Measurements from ENCODE around the gene NRK. TPM values are rescaled to one million over a fixed set of nuclear protein-coding genes. Genes with fewer than 3 reads are reported as not detected.
"Not testable (repeated sequence)": the region's sequence is repeated elsewhere in the genome, so short reads cannot be mapped to it uniquely, and the experiment has no call there.

The NRK gene
- total and polyA plus RNA-seq, 9 of the 15 experiments (the other 6 are each of a cell fraction or from before 2014, with no cell fraction given), result 0.07 TPM; not detected in 8

DNA sequence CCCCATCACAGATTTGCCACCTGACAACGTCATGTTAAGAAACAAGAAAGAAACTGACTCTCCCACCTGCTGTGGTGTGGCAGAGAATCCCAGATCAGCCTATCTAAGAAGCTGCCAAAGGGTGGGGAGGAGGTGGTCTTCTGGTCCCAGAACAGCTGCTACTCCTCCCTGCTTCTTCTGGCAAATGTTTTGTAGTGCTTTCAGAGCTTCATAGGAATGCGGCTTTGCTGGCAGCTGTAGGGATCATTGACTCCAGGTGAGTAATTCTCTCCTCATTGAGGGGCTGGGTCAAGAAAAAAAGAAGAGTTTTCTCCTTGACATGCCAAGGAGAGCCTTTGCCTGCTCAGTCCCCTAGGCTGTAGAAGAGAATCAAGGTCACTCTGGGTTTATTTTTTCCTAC is 23.3 kb downstream of the NRK start:
- no peak for ATAC-seq
- H2AFZ ChIP-seq (ENCODE audit: low read depth, low read length), result no peak overlapping the region
- TF ChIP-seq EZH2 (IDR thresholded peaks at IDR 0.05; ENCODE audit: borderline replicate concordance, low read depth, low read length) (no peak), ZNF212 (CRISPR knock-in tag; IDR thresholded peaks at IDR 0.05) (no peak), PATZ1 (CRISPR knock-in tag; IDR thresholded peaks at IDR 0.05; ENCODE audit: borderline replicate concordance) (no peak), IRF1 (CRISPR knock-in tag; IDR thresholded peaks at IDR 0.05; ENCODE audit: borderline replicate concordance) (no peak), ZBTB17 (CRISPR knock-in tag; IDR thresholded peaks at IDR 0.05) (no peak), IFI16 (CRISPR knock-in tag; IDR thresholded peaks at IDR 0.05) (no peak), ZNF695 (CRISPR knock-in tag; IDR thresholded peaks at IDR 0.05) (no peak), RBM22 (IDR thresholded peaks at IDR 0.05; ENCODE audit: low read depth, low read length, poor library complexity, severe bottlenecking) (no peak), ATF1 (CRISPR knock-in tag; IDR thresholded peaks at IDR 0.05) (no peak), ATF1 (tag; IDR thresholded peaks at IDR 0.05) (no peak), HNRNPH1 (optimal IDR thresholded peaks at IDR 0.05; ENCODE audit: low read depth, low read length) (no peak), ZNF354B (CRISPR knock-in tag; IDR thresholded peaks at IDR 0.05) (no peak), SUPT5H (IDR thresholded peaks at IDR 0.05) (no peak), RBFOX2 (IDR thresholded peaks at IDR 0.05; ENCODE audit: low read depth, low read length) (no peak)
- TF ChIP-seq, protein P1, sequence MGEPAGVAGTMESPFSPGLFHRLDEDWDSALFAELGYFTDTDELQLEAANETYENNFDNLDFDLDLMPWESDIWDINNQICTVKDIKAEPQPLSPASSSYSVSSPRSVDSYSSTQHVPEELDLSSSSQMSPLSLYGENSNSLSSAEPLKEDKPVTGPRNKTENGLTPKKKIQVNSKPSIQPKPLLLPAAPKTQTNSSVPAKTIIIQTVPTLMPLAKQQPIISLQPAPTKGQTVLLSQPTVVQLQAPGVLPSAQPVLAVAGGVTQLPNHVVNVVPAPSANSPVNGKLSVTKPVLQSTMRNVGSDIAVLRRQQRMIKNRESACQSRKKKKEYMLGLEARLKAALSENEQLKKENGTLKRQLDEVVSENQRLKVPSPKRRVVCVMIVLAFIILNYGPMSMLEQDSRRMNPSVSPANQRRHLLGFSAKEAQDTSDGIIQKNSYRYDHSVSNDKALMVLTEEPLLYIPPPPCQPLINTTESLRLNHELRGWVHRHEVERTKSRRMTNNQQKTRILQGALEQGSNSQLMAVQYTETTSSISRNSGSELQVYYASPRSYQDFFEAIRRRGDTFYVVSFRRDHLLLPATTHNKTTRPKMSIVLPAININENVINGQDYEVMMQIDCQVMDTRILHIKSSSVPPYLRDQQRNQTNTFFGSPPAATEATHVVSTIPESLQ (CRISPR knock-in tag; IDR thresholded peaks at IDR 0.05), result no peak
- H3K4me2 ChIP-seq (ENCODE audit: insufficient read depth, low read length), result no peak overlapping the region
- no peaks in the 10 kb centered on the region for H3K4me1 ChIP-seq (replicated peaks in 1 of 2; ENCODE audit: control insufficient read depth in 2 of 2, insufficient read depth in 2 of 2, low read length in 2 of 2)
- no peaks in the 10 kb centered on the region for H4K20me1 ChIP-seq (replicated peaks; ENCODE audit: control insufficient read depth, insufficient read depth, low read length)
- ChIA-PET POLR2A (no interaction called here), CTCF (ENCODE audit: low intra/inter-chr PET ratio) (no interaction called here)
- no peak for FAIRE-seq
- H3K79me2 ChIP-seq (ENCODE audit: control insufficient read depth, insufficient read depth, low read length), result no peaks in the 10 kb centered on the region
- no TSS peak for BruUV-seq (replicated peaks)
- WGBS (ENCODE audit: insufficient coverage, low coverage, missing lambda C conversion rate), result 0% methylated on average over 2 of the region's 2 CpGs
- DNase-seq (ENCODE audit: extremely low read depth in 1 of 4, low spot score in 3 of 4), result no peak
- H3K36me3 ChIP-seq (ENCODE audit: control insufficient read depth, insufficient read depth, low read length), result no peaks in the 10 kb centered on the region
- H3K4me3 ChIP-seq, result no peak overlapping the region
- H3K9me3 ChIP-seq (replicated peaks; ENCODE audit: control insufficient read depth, insufficient read depth, low read depth, low read length), result no peaks in the 10 kb centered on the region
- no peak overlapping the region for H3K9ac ChIP-seq (ENCODE audit: insufficient read depth in 1 of 2, low read depth in 2 of 2, low read length in 2 of 2)
- in situ Hi-C loops (cut with MboI) (no loop called here), intact Hi-C loops (cut with micrococcal nuclease) (no loop called here)
- H3K27me3 ChIP-seq (ENCODE audit: control insufficient read depth in 2 of 2, insufficient read depth in 2 of 2, low read length in 2 of 2), result no peaks in the 10 kb centered on the region
- H3K9me1 ChIP-seq (ENCODE audit: control insufficient read depth, insufficient read depth, low read length), result no peaks in the 10 kb centered on the region
- no peak overlapping the region for H3K27ac ChIP-seq (ENCODE audit: extremely low read depth, low read depth, low read length)

DNA sequence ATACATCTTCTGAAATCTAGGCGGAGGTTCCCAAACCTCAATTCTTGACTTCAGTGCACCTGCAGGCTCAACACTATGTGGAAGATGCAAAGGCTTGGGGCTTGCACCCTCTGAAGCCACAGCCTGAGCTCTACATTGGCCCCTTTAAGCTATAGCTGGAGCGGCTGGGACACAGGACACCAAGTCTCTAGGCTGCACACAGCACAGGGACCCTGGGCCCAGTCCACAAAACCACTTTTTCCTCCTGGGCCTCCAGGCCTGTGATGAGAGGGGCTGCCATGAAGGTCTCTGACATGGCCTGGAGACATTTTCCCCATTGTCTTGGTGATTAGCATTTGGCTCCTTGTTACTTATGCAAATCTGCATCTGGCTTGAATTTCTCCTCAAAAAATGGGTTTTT is 27.8 kb downstream of the NRK start:
- in situ Hi-C loops (cut with MboI); H3K27me3 ChIP-seq (ENCODE audit: control insufficient read depth in 2 of 2, insufficient read depth in 2 of 2, low read length in 2 of 2); intact Hi-C loops (cut with micrococcal nuclease); FAIRE-seq; H3K4me2 ChIP-seq (ENCODE audit: insufficient read depth, low read length); H3K27ac ChIP-seq (ENCODE audit: extremely low read depth, low read depth, low read length); H3K9me3 ChIP-seq (replicated peaks; ENCODE audit: control insufficient read depth, insufficient read depth, low read depth, low read length); H3K79me2 ChIP-seq (ENCODE audit: control insufficient read depth, insufficient read depth, low read length); H3K9ac ChIP-seq (ENCODE audit: insufficient read depth in 1 of 2, low read depth in 2 of 2, low read length in 2 of 2); H3K36me3 ChIP-seq (ENCODE audit: control insufficient read depth, insufficient read depth, low read length); H3K9me1 ChIP-seq (ENCODE audit: control insufficient read depth, insufficient read depth, low read length); H4K20me1 ChIP-seq (replicated peaks; ENCODE audit: control insufficient read depth, insufficient read depth, low read length); CTCF ChIA-PET (ENCODE audit: low intra/inter-chr PET ratio); DNase-seq (ENCODE audit: extremely low read depth in 1 of 4, low spot score in 3 of 4); H2AFZ ChIP-seq (ENCODE audit: low read depth, low read length); ATAC-seq; H3K4me3 ChIP-seq; H3K4me1 ChIP-seq (replicated peaks in 1 of 2; ENCODE audit: control insufficient read depth in 2 of 2, insufficient read depth in 2 of 2, low read length in 2 of 2); BruUV-seq (replicated peaks); POLR2A ChIA-PET: not testable (repeated sequence)
- 0% methylated on average over 1 of the region's 2 CpGs for WGBS (ENCODE audit: insufficient coverage, low coverage, missing lambda C conversion rate)

All from K562 (cell line).